ENCODE results near the gene MAP1LC3B.

DNA sequence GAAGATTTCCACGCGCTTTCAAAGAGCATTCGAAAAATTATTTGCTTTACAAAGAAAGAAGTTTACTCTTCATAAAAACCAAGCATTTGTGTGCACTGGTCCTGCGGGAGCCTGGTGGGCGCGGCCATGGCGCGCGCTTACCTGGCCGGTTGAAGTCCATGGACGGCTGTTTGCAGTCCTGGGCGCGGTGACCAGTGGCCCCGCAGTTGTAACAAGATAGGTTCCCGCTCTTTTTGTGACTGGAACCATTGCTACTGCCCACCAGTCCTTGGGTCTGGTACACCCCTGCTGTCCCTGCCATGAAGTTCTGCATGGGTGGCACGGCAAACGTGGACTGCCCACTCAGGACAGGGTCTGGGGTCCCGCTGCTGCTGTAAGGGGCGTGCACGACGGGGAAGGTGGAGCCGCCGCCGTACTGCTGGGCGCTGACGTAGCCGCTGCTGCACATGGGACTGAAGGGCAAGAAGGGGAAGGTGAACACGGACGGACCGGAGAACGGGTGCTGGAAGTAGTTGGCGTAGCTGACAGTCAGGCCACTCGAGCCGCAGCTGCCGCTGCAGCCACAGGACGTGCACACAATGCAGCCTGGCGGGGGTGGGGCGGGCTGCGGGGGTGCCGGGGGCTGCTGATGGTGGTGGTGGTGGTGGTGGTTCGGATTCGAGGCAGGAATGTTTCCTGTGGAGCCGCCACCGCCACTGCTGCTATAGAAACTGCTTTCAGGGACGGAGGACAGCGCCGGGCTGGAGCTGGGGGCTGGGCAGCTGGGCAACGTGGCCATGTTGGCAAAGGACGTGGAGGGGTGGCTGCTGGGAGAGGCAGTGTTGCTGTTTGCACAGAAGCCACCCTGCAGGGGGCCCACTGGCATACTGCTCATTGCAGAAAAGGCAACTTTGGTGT, 19.5 kb downstream of the MAP1LC3B start:
- TF ChIP-seq CTCF (IDR thresholded peaks at IDR 0.05; ENCODE audit: low read depth, low read length, poor library complexity, severe bottlenecking) (no peak), EZH2phosphoT487 (IDR thresholded peaks at IDR 0.05; ENCODE audit: borderline replicate concordance, low read length) (no peak)

Measured in DOHH2 (cell line).